ENCODE results near the gene LAMB4. TPM values are rescaled to one million over a fixed set of nuclear protein-coding genes. Genes with fewer than 3 reads are reported as not detected.

Gene LAMB4
- total RNA-seq, 2 experiments from 2014 or later: not detected

GRCh38 chr7:108014747-108015682 lies 115.1 kb downstream of the LAMB4 start:
- H2AFZ ChIP-seq (ENCODE audit: low read length): no peak overlapping the region
- no peak overlapping the region for H3K4me3 ChIP-seq (ENCODE audit: low read depth, low read length, poor library complexity, severe bottlenecking)
- ChIA-PET CTCF (ENCODE audit: unreplicated experiment) (no interaction called here), POLR2A (interaction anchor here (0.8 kb wide), 1 partner anchor 83 kb away, joined by 3 read pairs; no protein-coding TSS in a partner anchor)
- no peaks in the 10 kb centered on the region for H3K4me1 ChIP-seq (ENCODE audit: insufficient read depth, low read length, poor library complexity, severe bottlenecking)
- TF ChIP-seq EZH2phosphoT487 (IDR thresholded peaks at IDR 0.05; ENCODE audit: borderline replicate concordance, low read depth, low read length): no peak
- no peak for TF ChIP-seq CTCF (conservative IDR thresholded peaks at IDR 0.05; ENCODE audit: low read length)
- H3K27ac ChIP-seq (ENCODE audit: low read depth, low read length, poor library complexity, severe bottlenecking): no peak overlapping the region
- no peaks in the 10 kb centered on the region for H3K9me3 ChIP-seq (ENCODE audit: low read length)
- no peak overlapping the region for H3K4me2 ChIP-seq (ENCODE audit: low read length)
- H3K9me2 ChIP-seq (ENCODE audit: insufficient read depth, low read length): no peaks in the 10 kb centered on the region
- DNase-seq (ENCODE audit: low spot score): no peak
- no TSS peak for BruUV-seq (replicated peaks)
- no peaks in the 10 kb centered on the region for H3K79me2 ChIP-seq (ENCODE audit: insufficient read depth, low read depth, low read length)
- intact Hi-C loops (cut with micrococcal nuclease; ENCODE audit: unreplicated experiment): no loop called here
- no peaks in the 10 kb centered on the region for H3K36me3 ChIP-seq (ENCODE audit: insufficient read depth, low read length)
- H4K20me1 ChIP-seq (ENCODE audit: insufficient read depth, low read length): no peaks in the 10 kb centered on the region

GRCh38 chr7:108014215-108014614 lies 115.9 kb downstream of the LAMB4 start:
- Histone ChIP-seq H4K20me1 (ENCODE audit: insufficient read depth, low read length) (no peaks in the 10 kb centered on the region), H3K36me3 (ENCODE audit: insufficient read depth, low read length) (no peaks in the 10 kb centered on the region), H2AFZ (ENCODE audit: low read length) (no peak overlapping the region), H3K27ac (ENCODE audit: low read depth, low read length, poor library complexity, severe bottlenecking) (no peak overlapping the region), H3K79me2 (ENCODE audit: insufficient read depth, low read depth, low read length) (no peaks in the 10 kb centered on the region), H3K4me3 (ENCODE audit: low read depth, low read length, poor library complexity, severe bottlenecking) (no peak overlapping the region), H3K4me1 (ENCODE audit: insufficient read depth, low read length, poor library complexity, severe bottlenecking) (no peaks in the 10 kb centered on the region), H3K9me3 (ENCODE audit: low read length) (no peaks in the 10 kb centered on the region), H3K4me2 (ENCODE audit: low read length) (no peak overlapping the region), H3K9me2 (ENCODE audit: insufficient read depth, low read length) (no peaks in the 10 kb centered on the region)
- POLR2A ChIA-PET: interaction anchor here (0.5 kb wide), 1 partner anchor 1986 kb away, joined by 3 read pairs; no protein-coding TSS in a partner anchor
- DNase-seq (ENCODE audit: low spot score): no peak
- BruUV-seq (replicated peaks): no TSS peak
- no peak for TF ChIP-seq EZH2phosphoT487 (IDR thresholded peaks at IDR 0.05; ENCODE audit: borderline replicate concordance, low read depth, low read length)
- no peak for TF ChIP-seq CTCF (conservative IDR thresholded peaks at IDR 0.05; ENCODE audit: low read length)
- CTCF ChIA-PET (ENCODE audit: unreplicated experiment): no interaction called here
- intact Hi-C loops (cut with micrococcal nuclease; ENCODE audit: unreplicated experiment): no loop called here

All from OCI-LY7 (cell line).